Measurements from ENCODE around the gene LATS2. TPM values are rescaled to one million over a fixed set of nuclear protein-coding genes. Genes with fewer than 3 reads are reported as not detected.

LATS2 gene
- total and polyA plus RNA-seq, 2 of the 8 experiments (the other 6 are each of a cell fraction or from before 2014, with no cell fraction given): 8.3 to 26.2 TPM

- TF ChIP-seq ASH2L (IDR thresholded peaks at IDR 0.05; ENCODE audit: low read length): no peak
- no peak for TF ChIP-seq ZNF274 (IDR thresholded peaks at IDR 0.05; ENCODE audit: borderline replicate concordance, extremely low read depth, low read length)
Observed at GRCh38 chr13:21077076-21077787, 15.8 kb upstream of the LATS2 start (continued).
